Measurements from ENCODE around the gene ABCC11. TPM values are rescaled to one million over a fixed set of nuclear protein-coding genes. Genes with fewer than 3 reads are reported as not detected.

ABCC11 gene
- total RNA-seq, 4 donors from 2014 or later: 0.13 TPM; not detected in 3

DNA sequence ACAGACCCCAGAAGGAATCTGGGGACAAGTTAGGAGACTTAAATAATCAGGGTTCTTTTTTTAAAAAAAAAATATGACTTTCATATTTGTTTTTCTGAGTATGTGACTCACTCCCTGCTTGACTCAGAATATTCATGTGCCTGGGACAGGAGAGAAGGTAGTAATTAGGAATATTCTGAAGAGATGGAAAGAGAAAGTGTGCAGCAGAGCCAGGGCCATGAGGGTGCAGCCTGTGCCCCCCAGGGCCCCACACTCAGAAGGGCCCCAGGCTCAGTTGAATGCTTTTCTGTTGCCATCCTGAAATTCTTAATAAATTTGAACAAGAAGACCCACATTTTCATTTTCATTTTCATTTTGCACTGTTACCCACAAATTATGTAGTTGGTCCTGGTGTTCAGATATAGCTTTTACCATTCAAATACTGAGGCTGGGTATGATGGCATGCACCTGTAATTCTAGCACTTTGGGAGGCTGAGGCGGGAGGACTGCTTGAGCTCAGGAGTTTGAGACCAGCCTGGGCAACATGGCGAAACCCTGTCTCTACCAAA lies 14.8 kb downstream of the ABCC11 start:
- in situ Hi-C loops (cut with MboI; ENCODE audit: low sequenced_read_pairs in 4 of 4): loop anchor here in 2 of 4 donors (10.0 to 25.0 kb wide), 2 partner anchors 305 to 392 kb away; no protein-coding TSS in a partner anchor
- TF ChIP-seq POLR2A (IDR thresholded peaks at IDR 0.05): no peak

GRCh38 chr16:48231727-48232492 lies 15.4 kb downstream of the ABCC11 start:
- in situ Hi-C loops (cut with MboI; ENCODE audit: low sequenced_read_pairs in 4 of 4) (loop anchor here in 2 of 4 donors (10.0 to 25.0 kb wide), 2 partner anchors 305 to 393 kb away; no protein-coding TSS in a partner anchor), intact Hi-C loops (cut with DNase I; ENCODE audit: low total_unique reads) (no loop called here)
- no peak overlapping the region for H3K27ac ChIP-seq
- TF ChIP-seq POLR2A (IDR thresholded peaks at IDR 0.05) (no peak), CTCF (IDR thresholded peaks at IDR 0.05 in 4 of 5, conservative IDR thresholded peaks at IDR 0.05 in 1 of 5) (no peak)
- no peaks in the 10 kb centered on the region for H3K9me3 ChIP-seq
- no peaks in the 10 kb centered on the region for H3K4me1 ChIP-seq
- DNase-seq (no peak), ATAC-seq (no peak)
- H3K36me3 ChIP-seq: no peaks in the 10 kb centered on the region
- no peak overlapping the region for H3K4me3 ChIP-seq
- H3K27me3 ChIP-seq: no peaks in the 10 kb centered on the region

More for the DNA sequence above, 14.8 kb downstream of the ABCC11 start:
- H3K36me3 ChIP-seq: no peaks in the 10 kb centered on the region
- H3K27ac ChIP-seq: no peak overlapping the region
- intact Hi-C loops (cut with DNase I; ENCODE audit: low total_unique reads): no loop called here
- no peaks in the 10 kb centered on the region for H3K27me3 ChIP-seq
- H3K9me3 ChIP-seq: no peaks in the 10 kb centered on the region
- DNase-seq (no peak), ATAC-seq (no peak)
- no peaks in the 10 kb centered on the region for H3K4me1 ChIP-seq
- H3K4me3 ChIP-seq: no peak overlapping the region

- intact Hi-C loops (cut with DNase I; ENCODE audit: low total_unique reads): no loop called here
- Histone ChIP-seq H3K27ac (no peak overlapping the region), H3K27me3 (no peaks in the 10 kb centered on the region), H3K9me3 (no peaks in the 10 kb centered on the region), H3K4me3 (no peak overlapping the region), H3K4me1 (no peaks in the 10 kb centered on the region), H3K36me3 (no peaks in the 10 kb centered on the region)
- no peak for ATAC-seq
- in situ Hi-C loops (cut with MboI; ENCODE audit: low sequenced_read_pairs in 4 of 4): loop anchor here in 1 of 4 donors (25.0 kb wide), 1 partner anchor 312 kb away; no protein-coding TSS in a partner anchor
- no peak for DNase-seq
- TF ChIP-seq CTCF (IDR thresholded peaks at IDR 0.05 in 4 of 5, conservative IDR thresholded peaks at IDR 0.05 in 1 of 5): no peak
- no peak for TF ChIP-seq POLR2A (IDR thresholded peaks at IDR 0.05)
Observed at GRCh38 chr16:48225456-48225855, 21.9 kb downstream of the ABCC11 start.

GRCh38 chr16:48223490-48223889 lies 23.8 kb downstream of the ABCC11 start:
- no peak for ATAC-seq

More at GRCh38 chr16:48223490-48223889, 23.8 kb downstream of the ABCC11 start:
- H3K36me3 ChIP-seq: no peaks in the 10 kb centered on the region
- H3K27ac ChIP-seq: no peak overlapping the region
- in situ Hi-C loops (cut with MboI; ENCODE audit: low sequenced_read_pairs in 4 of 4): no loop called here
- no peak overlapping the region for H3K4me3 ChIP-seq
- no peaks in the 10 kb centered on the region for H3K27me3 ChIP-seq
- TF ChIP-seq POLR2A (IDR thresholded peaks at IDR 0.05) (no peak), CTCF (IDR thresholded peaks at IDR 0.05 in 4 of 5, conservative IDR thresholded peaks at IDR 0.05 in 1 of 5) (no peak)
- no peaks in the 10 kb centered on the region for H3K4me1 ChIP-seq
- DNase-seq: no peak
- intact Hi-C loops (cut with DNase I; ENCODE audit: low total_unique reads): no loop called here
- H3K9me3 ChIP-seq: no peaks in the 10 kb centered on the region

Data from gastrocnemius medialis (tissue), 4 donors.